ENCODE results near the gene KPNA2. TPM values are rescaled to one million over a fixed set of nuclear protein-coding genes. Genes with fewer than 3 reads are reported as not detected.
A peak's percentile ranks its signal among the peaks of the same experiment; 100 is the strongest.

Gene KPNA2
- total and polyA plus RNA-seq, 2 of the 13 experiments (the other 11 are each of a cell fraction or from before 2014, with no cell fraction given) = 111 to 305 TPM

DNA sequence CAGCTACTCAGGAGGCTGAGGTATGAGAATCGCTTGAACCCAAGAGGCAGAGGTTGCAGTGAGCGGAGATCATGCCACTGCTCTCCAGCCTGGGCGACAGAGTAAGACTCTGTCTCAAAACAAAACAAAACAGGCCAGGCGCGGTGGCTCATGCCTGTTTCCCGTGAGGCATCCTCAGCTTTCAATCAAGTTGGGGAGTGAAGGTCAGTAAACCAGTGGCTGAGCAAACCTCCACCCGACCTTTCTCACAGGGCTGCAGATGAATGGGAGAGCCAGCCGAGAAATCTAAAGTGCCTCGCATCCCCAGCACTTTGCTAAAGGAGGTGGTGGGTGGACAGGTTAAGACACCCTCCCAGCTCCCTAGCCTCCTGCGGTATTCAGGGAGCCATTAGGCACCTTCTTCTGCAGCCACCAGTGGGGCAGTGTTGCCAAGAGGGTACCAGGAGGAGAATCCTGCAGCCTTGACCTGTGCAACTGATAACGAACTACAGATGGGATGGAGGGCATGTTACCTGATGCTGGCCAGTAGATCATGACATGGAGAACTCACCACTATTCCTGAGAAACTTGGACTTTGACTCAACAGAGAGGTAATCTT, 59.0 kb downstream of the KPNA2 start (continued):
- TF ChIP-seq, protein P1, sequence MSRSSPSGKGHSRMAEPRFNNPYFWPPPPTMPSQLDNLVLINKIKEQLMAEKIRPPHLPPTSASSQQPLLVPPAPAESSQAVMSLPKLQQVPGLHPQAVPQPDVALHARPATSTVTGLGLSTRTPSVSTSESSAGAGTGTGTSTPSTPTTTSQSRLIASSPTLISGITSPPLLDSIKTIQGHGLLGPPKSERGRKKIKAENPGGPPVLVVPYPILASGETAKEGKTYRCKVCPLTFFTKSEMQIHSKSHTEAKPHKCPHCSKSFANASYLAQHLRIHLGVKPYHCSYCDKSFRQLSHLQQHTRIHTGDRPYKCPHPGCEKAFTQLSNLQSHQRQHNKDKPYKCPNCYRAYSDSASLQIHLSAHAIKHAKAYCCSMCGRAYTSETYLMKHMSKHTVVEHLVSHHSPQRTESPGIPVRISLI (CRISPR knock-in tag; IDR thresholded peaks at IDR 0.05; ENCODE audit: borderline replicate concordance) = no peak
- TF ChIP-seq KLF11 (CRISPR knock-in tag; IDR thresholded peaks at IDR 0.05) (no peak), GATAD2A (CRISPR knock-in tag; IDR thresholded peaks at IDR 0.05) (0 out of 2 replicates have a peak, but pooled peaks have one; percentile 25), ZNF547 (CRISPR knock-in tag; IDR thresholded peaks at IDR 0.05) (no peak), SPEN (CRISPR knock-in tag; IDR thresholded peaks at IDR 0.05; ENCODE audit: low read depth) (no peak), ZNF7 (CRISPR knock-in tag; IDR thresholded peaks at IDR 0.05) (no peak), KAT8 (CRISPR knock-in tag; IDR thresholded peaks at IDR 0.05) (no peak), ZNF607 (CRISPR knock-in tag; IDR thresholded peaks at IDR 0.05; ENCODE audit: borderline replicate concordance) (0 out of 2 replicates have a peak, but pooled peaks have one; percentile 27), NR2F6 (IDR thresholded peaks at IDR 0.05) (no peak), NR2F6 (CRISPR knock-in tag; IDR thresholded peaks at IDR 0.05) (no peak; the same call in 1 of the 2 replicates), AKAP8 (CRISPR knock-in tag; IDR thresholded peaks at IDR 0.05) (no peak), ZNF230 (CRISPR knock-in tag; IDR thresholded peaks at IDR 0.05) (no peak), TCF7 (IDR thresholded peaks at IDR 0.05; ENCODE audit: low read depth) (no peak), ZNF747 (CRISPR knock-in tag; IDR thresholded peaks at IDR 0.05; ENCODE audit: borderline replicate concordance) (0 out of 2 replicates have a peak, but pooled peaks have one; percentile 22), ZFX (CRISPR knock-in tag; IDR thresholded peaks at IDR 0.05; ENCODE audit: low read depth) (0 out of 2 replicates have a peak, but pooled peaks have one; percentile 11), ATRX (CRISPR knock-in tag; IDR thresholded peaks at IDR 0.05; ENCODE audit: borderline replicate concordance) (no peak), ZNF670 (CRISPR knock-in tag; IDR thresholded peaks at IDR 0.05; ENCODE audit: borderline replicate concordance) (no peak), NR2F2 (IDR thresholded peaks at IDR 0.05; ENCODE audit: borderline replicate concordance, low read depth) (no peak), MEIS2 (CRISPR knock-in tag; IDR thresholded peaks at IDR 0.05) (0 out of 2 replicates have a peak, but pooled peaks have one; percentile 41), ZNF761 (CRISPR knock-in tag; conservative IDR thresholded peaks at IDR 0.05) (no peak), GTF3A (CRISPR knock-in tag; conservative IDR thresholded peaks at IDR 0.05) (no peak)
- TF ChIP-seq, protein P2, sequence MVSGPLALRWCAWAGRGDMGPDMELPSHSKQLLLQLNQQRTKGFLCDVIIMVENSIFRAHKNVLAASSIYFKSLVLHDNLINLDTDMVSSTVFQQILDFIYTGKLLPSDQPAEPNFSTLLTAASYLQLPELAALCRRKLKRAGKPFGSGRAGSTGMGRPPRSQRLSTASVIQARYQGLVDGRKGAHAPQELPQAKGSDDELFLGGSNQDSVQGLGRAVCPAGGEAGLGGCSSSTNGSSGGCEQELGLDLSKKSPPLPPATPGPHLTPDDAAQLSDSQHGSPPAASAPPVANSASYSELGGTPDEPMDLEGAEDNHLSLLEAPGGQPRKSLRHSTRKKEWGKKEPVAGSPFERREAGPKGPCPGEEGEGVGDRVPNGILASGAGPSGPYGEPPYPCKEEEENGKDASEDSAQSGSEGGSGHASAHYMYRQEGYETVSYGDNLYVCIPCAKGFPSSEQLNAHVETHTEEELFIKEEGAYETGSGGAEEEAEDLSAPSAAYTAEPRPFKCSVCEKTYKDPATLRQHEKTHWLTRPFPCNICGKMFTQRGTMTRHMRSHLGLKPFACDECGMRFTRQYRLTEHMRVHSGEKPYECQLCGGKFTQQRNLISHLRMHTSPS (CRISPR knock-in tag; IDR thresholded peaks at IDR 0.05; ENCODE audit: low read depth) = no peak
- TF ChIP-seq, protein P3, sequence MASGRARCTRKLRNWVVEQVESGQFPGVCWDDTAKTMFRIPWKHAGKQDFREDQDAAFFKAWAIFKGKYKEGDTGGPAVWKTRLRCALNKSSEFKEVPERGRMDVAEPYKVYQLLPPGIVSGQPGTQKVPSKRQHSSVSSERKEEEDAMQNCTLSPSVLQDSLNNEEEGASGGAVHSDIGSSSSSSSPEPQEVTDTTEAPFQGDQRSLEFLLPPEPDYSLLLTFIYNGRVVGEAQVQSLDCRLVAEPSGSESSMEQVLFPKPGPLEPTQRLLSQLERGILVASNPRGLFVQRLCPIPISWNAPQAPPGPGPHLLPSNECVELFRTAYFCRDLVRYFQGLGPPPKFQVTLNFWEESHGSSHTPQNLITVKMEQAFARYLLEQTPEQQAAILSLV (CRISPR knock-in tag; IDR thresholded peaks at IDR 0.05; ENCODE audit: borderline replicate concordance) = 0 out of 2 replicates have a peak, but pooled peaks have one; percentile 37
- TF ChIP-seq, protein P4, sequence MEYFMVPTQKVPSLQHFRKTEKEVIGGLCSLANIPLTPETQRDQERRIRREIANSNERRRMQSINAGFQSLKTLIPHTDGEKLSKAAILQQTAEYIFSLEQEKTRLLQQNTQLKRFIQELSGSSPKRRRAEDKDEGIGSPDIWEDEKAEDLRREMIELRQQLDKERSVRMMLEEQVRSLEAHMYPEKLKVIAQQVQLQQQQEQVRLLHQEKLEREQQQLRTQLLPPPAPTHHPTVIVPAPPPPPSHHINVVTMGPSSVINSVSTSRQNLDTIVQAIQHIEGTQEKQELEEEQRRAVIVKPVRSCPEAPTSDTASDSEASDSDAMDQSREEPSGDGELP (IDR thresholded peaks at IDR 0.05; ENCODE audit: borderline replicate concordance, low read depth) = no peak
- TF ChIP-seq, protein P5, sequence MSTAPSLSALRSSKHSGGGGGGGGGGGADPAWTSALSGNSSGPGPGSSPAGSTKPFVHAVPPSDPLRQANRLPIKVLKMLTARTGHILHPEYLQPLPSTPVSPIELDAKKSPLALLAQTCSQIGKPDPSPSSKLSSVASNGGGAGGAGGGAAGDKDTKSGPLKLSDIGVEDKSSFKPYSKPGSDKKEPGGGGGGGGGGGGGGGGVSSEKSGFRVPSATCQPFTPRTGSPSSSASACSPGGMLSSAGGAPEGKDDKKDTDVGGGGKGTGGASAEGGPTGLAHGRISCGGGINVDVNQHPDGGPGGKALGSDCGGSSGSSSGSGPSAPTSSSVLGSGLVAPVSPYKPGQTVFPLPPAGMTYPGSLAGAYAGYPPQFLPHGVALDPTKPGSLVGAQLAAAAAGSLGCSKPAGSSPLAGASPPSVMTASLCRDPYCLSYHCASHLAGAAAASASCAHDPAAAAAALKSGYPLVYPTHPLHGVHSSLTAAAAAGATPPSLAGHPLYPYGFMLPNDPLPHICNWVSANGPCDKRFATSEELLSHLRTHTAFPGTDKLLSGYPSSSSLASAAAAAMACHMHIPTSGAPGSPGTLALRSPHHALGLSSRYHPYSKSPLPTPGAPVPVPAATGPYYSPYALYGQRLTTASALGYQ (CRISPR knock-in tag; IDR thresholded peaks at IDR 0.05) = no peak

Measured in HepG2 (cell line).